Left forelimb (tissue), 1 donor: ENCODE results near the gene ACSL6.

Experiments used
- DNase-seq: peaks from one replicate; pipeline ENCODE4 v3.0.0-alpha.2; 2018; ENCODE audit warnings: low spot score

Gene ACSL6

DNA sequence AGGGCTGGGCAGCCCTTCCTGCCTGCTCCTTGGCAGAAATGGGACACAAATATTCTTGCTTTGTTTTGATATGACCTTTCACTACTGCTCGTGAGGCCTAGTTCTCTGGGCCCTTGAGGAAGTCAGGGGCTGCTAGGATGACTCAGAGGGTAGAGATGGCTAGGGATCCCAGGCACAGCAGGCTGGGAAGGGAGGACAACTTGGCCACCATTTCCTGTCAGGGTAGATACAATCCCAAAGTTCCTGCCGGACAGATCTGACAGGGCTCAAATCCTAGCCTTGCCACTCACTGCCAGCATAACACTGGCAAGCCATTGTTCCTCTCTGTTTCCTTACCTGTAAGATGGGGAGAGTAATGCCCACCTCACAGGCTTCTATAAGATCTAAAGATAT lies 34.2 kb downstream of the ACSL6 start:
- DNase-seq, result no peak

DNA sequence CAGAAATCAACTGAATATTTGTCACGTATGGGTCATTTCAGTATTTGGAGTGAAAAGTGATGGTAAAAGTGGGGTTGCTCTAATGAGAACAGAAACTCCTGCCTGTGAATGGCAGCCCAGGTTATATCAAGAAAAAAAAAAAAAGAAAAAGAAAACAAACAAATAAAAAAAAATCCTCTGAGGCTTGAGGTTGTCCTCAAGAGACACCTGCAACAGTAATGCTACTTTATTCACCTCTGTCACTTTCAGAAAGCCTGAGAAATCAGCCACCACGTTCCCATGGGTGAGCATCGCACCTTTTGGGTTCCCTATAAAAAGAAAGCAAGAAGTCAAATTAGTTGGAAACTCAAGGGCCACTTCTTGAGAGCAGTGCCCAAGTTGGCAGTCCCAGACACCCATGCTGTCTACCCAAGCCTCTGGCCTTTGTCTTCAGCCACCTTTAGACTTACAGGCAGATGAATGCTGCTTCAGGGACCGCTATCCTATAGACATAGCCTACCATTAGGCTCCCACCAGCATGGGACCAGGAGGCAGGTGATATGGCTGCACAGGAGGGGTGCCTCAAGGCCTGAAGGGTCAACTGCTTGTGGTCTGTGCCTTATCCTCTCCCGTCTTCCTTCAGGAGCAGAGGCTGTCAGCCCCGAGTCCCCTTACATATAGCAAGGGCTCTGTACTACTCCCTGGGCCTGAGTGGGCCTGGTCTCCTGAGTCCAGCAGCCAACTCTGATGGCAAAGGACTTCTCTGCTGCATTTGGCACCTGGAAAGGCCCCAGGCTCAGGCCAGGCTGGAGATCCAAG lies 34.8 kb downstream of the ACSL6 start:
- no peak for DNase-seq

DNA sequence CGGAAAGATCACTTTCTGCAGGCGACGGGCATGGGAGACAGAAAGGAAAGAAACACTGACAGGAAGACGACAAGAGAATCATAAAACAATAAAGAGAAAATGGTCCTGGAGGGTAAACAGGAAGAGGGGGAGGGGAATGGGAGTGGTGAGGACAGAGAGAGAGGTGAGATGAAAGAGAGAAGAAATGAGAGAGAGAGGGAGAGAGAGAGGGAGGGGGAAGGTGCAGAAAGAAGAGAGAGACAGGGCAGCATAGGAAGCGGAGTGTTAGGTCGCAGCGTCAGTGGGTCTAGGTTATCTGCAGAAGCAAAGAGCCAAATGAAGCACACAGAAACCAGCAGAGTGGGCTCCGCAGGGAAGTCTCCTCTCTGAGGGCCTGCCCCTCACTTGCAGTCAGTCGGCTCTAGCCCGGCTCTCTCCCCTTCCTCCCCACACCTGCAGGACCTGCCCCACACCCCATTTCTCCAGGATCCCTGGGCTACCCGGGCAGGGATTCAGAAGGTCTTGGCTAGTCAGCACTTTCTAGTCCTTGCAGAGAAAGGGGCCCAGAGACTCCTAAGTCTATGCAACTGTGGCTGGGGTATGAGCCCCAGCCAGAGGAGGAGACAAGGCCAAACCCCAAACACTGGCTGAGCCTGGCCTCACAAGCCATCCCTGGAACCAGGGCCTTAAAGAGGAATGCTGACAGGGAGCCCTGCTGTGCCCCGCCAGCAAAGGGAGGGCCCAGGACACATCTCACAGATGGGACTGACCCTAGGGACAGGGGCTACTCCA lies 36.3 kb downstream of the ACSL6 start:
- no peak for DNase-seq

DNA sequence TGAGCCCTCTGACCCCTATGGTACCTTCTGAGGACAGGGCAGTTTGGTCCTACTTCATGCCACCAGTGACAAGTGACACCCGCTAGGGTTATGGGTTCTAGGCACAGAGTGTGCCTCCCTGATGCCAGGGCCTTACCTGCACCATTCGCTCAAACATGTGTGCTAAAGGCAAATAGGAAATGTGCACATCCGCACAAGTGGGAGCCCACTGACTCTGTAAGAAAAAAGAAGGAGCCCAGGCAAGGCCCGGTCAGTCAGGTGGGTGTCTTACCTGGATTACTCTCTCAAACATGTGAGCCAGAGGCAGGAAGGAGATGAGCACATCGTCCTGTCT lies 36.9 kb downstream of the ACSL6 start:
- no peak for DNase-seq

DNA sequence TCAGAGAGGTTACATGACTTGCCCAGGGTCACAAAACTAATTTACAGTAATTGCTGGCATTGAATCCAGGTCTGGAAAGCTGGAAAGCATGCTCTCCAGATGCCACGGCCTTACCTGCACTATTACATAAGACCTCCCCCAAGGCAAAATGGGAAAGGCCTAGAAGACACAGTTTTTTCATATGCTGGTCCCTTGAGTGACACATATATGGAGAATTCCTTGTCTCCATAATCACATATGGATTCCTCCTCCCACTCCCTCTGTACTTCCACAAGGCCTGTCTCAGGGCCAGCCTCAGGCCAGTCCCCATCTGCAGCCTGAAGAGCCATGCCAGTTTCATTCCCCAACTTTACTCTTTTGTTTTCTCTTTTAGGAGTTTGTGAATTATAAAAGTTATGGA lies 37.4 kb downstream of the ACSL6 start:
- no peak for DNase-seq

DNA sequence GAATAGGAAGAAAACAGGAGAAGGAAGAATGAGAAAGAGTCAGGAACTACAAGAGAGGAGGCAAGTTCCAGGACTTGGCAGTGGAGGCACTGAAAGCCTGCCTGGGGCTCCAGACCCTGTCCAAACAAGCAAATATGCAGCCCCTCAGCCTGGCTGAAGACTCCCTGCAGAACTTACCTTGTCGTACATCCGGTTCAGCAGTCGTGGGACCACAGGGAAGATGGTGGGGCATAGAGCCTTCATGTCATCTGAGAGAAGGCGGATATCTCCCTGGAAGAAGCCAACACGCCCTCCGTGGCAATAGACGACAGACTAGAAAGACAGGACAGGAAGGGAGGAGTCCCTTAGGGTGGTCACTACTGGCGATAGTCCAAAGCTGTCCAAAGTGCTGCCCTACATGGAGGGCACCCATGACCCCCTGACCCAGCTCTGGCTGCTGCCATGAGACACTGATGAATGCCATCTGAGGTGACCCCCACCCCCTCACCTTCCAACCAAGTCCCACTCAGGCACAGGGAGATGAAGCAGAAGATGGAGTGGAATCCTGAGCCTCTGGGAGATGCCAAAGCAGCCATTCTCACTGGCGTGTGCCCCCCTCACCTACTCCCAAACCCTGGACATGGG lies 38.3 kb downstream of the ACSL6 start:
- DNase-seq, result no peak

DNA sequence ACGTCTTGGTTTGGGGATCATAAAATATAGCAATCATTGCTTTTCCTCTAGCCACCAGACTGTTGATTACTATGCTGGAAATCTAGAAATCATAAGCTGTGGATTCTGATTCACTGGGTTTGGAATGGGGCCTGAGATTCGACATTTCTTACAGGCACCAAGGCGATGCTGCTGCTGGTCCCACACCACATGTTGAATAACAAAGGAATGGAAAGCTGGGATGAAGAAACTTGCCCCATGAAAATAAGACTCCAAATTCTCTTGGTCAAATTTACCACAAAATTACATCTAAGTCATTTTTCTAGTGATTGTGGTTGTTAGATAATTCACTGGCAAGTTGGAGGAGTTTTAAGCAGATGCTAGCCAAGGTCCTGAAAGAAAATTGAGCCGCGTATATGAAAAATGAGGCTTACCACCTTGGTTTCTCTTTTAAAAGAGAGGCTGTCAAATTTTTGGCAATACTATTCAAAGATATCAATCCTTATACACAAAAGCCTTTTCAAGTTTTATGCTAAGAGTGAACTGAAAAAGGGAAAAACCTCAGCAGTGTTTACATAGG lies 43.0 kb downstream of the ACSL6 start:
- DNase-seq, result no peak

DNA sequence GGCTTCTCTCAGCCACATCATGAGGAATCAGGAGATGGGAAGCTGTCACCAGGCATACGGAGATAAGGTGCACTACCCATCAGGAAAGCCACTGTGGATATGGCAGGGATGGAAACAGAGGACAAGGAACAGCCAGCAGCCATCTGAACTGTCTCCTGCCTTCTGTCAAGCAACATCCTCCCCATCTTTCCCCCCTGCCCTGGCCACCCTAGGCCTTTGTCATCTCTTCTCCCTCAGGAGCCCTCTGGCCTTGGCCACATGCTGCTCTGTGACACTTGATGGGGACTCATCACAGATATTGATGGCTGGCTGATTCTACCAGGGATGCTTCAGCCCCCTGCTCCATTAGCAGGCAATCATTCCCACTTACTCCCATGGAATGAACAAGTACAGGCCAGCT lies 44.9 kb downstream of the ACSL6 start:
- no peak for DNase-seq

- DNase-seq, result no peak
Measured at GRCh38 chr5:131965826-131966415, 45.5 kb downstream of the ACSL6 start.

DNA sequence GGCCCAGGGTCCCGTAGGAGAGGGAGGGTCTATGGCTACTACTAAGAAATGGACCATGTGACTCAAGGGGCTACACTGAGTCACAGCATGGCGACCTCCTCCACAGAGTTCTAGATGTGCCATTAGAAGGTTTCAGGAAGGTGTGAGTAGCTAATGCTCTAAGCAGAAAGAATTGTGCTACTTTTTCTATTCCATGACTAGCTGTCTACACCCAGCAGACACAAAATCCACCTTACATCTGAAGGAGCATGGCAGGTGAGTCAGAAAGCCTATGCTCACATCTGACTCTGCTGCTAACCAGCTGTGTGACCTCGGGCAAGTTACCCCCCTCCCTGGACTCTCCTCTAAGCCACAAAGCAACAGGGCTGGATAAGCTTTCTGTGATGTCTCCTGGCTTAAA lies 51.6 kb downstream of the ACSL6 start:
- DNase-seq, result no peak

- no peak for DNase-seq
Measured at GRCh38 chr5:131959136-131959535, 52.3 kb downstream of the ACSL6 start.

DNA sequence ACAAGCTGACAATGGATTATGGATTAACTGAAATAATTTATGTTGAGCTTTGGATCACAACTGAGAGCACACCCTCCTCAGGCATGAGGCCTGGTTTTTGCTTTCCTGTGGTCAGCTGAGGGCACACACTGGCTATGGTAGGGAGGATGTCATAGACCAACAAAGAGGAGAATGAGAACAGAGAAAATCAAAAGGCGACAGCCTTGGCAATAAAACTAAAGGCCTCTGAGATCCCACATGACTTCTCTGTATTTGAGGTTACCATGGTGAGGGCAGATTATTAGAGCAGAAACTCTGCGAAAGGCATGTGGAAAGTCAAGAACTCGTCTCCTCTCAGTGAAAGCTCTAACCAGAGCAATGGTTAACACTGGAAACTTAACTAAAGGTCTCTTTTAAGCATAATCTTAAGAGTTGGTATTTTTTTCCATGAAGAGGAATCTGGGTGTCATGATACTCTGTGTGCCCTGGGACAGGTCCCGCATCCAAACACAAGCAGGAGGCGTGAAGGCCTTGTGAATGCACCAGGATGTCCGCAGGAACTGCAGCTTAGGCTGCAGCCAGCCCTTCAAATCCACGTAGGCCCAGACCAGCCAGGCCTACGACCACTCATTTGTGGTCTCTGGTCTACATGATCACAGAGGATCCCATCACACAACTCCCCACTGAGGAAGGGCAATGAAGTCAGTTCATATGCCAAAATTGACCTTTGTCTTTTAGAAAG lies 53.6 kb downstream of the ACSL6 start:
- DNase-seq, result no peak

GRCh38 chr5:131953969-131954368 lies 57.5 kb downstream of the ACSL6 start:
- no peak for DNase-seq

GRCh38 chr5:131952301-131952857 lies 59.1 kb downstream of the ACSL6 start:
- no peak for DNase-seq

- DNase-seq, result no peak
Measured at GRCh38 chr5:131950706-131951105, 60.8 kb downstream of the ACSL6 start.

GRCh38 chr5:131947445-131947844 lies 64.0 kb downstream of the ACSL6 start:
- DNase-seq, result no peak

DNA sequence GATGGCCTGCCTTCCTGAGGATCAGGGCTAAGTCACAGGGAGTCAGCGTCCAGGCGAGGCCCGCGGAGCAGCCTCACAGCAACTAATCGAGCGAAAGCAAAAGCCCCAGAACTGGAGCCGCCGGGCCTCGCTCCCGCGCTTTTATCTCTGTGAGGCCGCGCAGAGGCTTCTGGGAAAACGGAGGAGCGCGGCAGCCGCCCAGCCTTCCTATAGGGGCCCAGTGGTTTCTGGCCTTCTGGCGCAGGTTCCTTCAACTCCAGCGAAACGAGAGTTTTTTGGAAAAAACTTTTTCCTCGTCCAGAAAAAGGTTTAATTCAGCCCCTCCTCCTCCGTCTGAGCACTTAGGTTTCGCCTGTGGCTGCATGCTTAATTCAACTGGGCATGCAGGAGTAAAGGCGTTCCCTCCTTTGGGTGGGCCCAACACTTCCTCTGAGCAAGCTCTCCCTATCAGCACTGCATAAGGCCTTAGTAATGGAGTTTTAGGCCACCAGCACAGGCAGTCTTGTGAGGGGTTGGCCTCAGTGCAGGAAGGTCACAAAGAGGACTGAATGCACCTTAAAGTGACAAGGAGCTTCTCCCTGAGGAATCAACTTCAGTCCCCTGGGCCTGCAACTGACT lies 65.8 kb downstream of the ACSL6 start, which contains the start of gene MEIKIN:
MEIKIN (minus strand) TSS at position 113 of the 618 bp plus-strand sequence. CDS start 158 bp downstream, outside the sequence.
- no peak for DNase-seq

DNA sequence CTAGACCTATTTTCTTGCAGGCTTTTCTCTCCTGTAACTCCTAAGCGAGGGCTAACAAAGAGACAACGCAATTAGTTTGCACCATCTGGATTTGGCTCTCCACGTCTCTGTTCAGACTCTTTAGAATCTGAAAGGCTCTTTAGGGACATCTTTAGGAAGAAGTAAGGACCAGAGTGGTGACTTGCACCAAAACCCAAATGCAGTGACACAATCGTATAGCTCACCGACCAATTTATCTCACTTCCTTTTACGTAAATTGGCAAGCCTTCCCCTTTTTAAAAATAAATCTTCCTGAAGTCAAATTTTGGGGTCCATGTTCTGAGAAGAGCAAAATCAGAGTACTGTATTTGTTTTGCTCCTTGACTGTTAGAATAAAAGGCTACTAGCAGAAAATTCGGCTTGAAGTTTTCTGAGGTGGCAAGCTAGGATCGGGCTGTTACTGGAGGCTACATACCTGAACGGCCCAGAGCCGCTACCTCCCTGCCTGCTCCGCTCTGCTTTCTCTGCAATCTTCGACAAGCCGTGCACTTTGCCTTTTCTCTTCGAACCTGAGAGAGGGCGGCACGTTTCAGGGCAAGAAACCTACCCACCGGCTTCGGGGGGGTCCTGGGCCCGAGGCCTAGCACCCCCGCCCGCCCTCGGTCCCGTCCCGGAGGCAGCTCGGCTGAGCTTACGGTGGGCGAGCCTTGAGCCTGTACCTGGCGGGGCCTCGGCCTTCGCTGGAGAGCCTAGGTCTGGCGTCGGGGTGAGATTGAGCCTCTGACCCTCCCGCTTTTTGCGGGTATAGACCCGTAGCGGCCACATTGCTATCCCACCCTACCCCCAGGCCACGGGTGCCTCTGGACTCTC lies 66.5 kb downstream of the ACSL6 start:
- no peak for DNase-seq

DNA sequence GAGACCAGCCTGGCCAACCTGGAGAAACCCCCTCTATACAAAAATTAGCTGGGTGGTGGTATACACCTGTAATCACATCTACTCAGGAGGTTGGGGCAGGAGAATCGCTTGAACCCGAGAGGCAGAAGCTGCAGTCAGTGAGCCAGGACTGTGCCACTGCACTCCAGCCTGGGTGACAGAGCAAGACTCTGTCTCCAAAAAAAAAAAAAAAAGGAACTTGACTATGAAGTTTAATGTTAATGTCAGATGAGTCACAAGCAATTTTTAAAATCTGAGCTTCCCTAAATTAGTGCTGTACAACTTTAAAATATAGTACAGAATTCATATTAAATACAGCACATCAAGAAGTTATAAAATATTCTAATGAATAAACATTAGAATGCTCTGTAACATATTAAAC lies 67.5 kb downstream of the ACSL6 start:
- no peak for DNase-seq

GRCh38 chr5:131942016-131942415 lies 69.4 kb downstream of the ACSL6 start:
- no peak for DNase-seq
